Natural killer cell treated with Interleukin-12 subunit alpha and Interleukin-12 subunit beta and Interleukin-15 and Interleukin-18, amount 100 ng/mL, for 72 hours (primary cell): ENCODE data around the gene PIWIL4. TPM values are rescaled to one million over a fixed set of nuclear protein-coding genes. Genes with fewer than 3 reads are reported as not detected.
"Not testable (repeated sequence)": the region's sequence is repeated elsewhere in the genome, so short reads cannot be mapped to it uniquely, and the experiment has no call there.

ENCODE experiments used
- ATAC-seq, 2 donors: fragments of 150-1000 bp; cut with Tn5 transposase in 1 of 2; sonication (Bioruptor Pico), chemical (Tn5 transposase) in 1 of 2; 2 replicates each; pipeline ENCODE4 v1.10.0; 2021
- DNase-seq: peaks from one replicate; pipeline ENCODE4 v3.0.0; 2022; ENCODE audit warnings: low spot score
- H3K27ac Mint-ChIP-seq, 2 donors: 1 replicate in 1 of 2; 2 replicates in 1 of 2; pipeline ENCODE4 v1.8.0; 2022; ENCODE audit warnings: mixed read lengths in 2 of 2, mild to moderate bottlenecking in 1 of 2, moderate library complexity in 1 of 2
- H3K27me3 Mint-ChIP-seq, 2 donors: 1 replicate in 1 of 2; 2 replicates in 1 of 2; pipeline ENCODE4 v1.8.0; 2022; ENCODE audit warnings: mixed read lengths in 2 of 2
- H3K36me3 Mint-ChIP-seq: one replicate; pipeline ENCODE4 v1.8.0; 2022; ENCODE audit warnings: mixed read lengths
- H3K4me1 Mint-ChIP-seq, 2 donors: 1 replicate in 1 of 2; 2 replicates in 1 of 2; pipeline ENCODE4 v1.8.0; 2022; ENCODE audit warnings: low read depth in 2 of 2, mixed read lengths in 2 of 2, mild to moderate bottlenecking in 1 of 2
- H3K4me3 Mint-ChIP-seq: one replicate; pipeline ENCODE4 v1.8.0; 2022; ENCODE audit warnings: mixed read lengths
- H3K9me3 Mint-ChIP-seq: 2 replicates; pipeline ENCODE4 v1.8.0; 2022; ENCODE audit warnings: mixed read lengths
- total RNA-seq, 2 donors: library from RNA; stranded (reverse); gene quantifications; one replicate each; pipeline ENCODE4 v1.2.3, GENCODE V29; 2022

PIWIL4 gene
- total RNA-seq, 2 donors from 2014 or later, result 0.86 to 1.6 TPM

GRCh38 chr11:94558932-94559331, 8.2 kb upstream of the PIWIL4 start:
- ATAC-seq, result no peak
- Mint-ChIP-seq H3K36me3 (no peaks in the 10 kb centered on the region), H3K9me3 (no peaks in the 10 kb centered on the region), H3K4me1 (peaks cover 0 to 4% of the 10 kb centered on the region in 2 donors), H3K27ac (no peak overlapping the region), H3K4me3 (no peak overlapping the region), H3K27me3 (no peaks in the 10 kb centered on the region)
- no peak for DNase-seq

- no peaks in the 10 kb centered on the region for H3K9me3 Mint-ChIP-seq
- H3K4me1 Mint-ChIP-seq, result peaks cover 0 to 4% of the 10 kb centered on the region in 2 donors
- ATAC-seq, result no peak
- H3K27me3 Mint-ChIP-seq, result no peaks in the 10 kb centered on the region
- no peaks in the 10 kb centered on the region for H3K36me3 Mint-ChIP-seq
- DNase-seq, result no peak
- H3K27ac Mint-ChIP-seq, result no peak overlapping the region
- no peak overlapping the region for H3K4me3 Mint-ChIP-seq
Observed at GRCh38 chr11:94559361-94559760, 7.8 kb upstream of the PIWIL4 start.

GRCh38 chr11:94560834-94561233, 6.3 kb upstream of the PIWIL4 start:
- Mint-ChIP-seq H3K4me3 (no peak overlapping the region), H3K27me3 (no peaks in the 10 kb centered on the region), H3K36me3 (no peaks in the 10 kb centered on the region), H3K27ac (no peak overlapping the region), H3K4me1 (peaks cover 0 to 4% of the 10 kb centered on the region in 2 donors), H3K9me3 (no peaks in the 10 kb centered on the region)
- DNase-seq (no peak), ATAC-seq (no peak)

GRCh38 chr11:94563176-94563847, 3.9 kb upstream of the PIWIL4 start:
- H3K27me3 Mint-ChIP-seq, result no peaks in the 10 kb centered on the region
- no peak overlapping the region for H3K4me3 Mint-ChIP-seq
- no peaks in the 10 kb centered on the region for H3K4me1 Mint-ChIP-seq
- no peaks in the 10 kb centered on the region for H3K9me3 Mint-ChIP-seq
- H3K36me3 Mint-ChIP-seq, result no peaks in the 10 kb centered on the region
- DNase-seq, result no peak
- ATAC-seq, result no peak
- no peak overlapping the region for H3K27ac Mint-ChIP-seq

GRCh38 chr11:94563848-94564467, 3.2 kb upstream of the PIWIL4 start:
- H3K27me3 Mint-ChIP-seq, result no peaks in the 10 kb centered on the region
- DNase-seq, result no peak
- no peaks in the 10 kb centered on the region for H3K4me1 Mint-ChIP-seq
- no peak overlapping the region for H3K4me3 Mint-ChIP-seq
- no peaks in the 10 kb centered on the region for H3K36me3 Mint-ChIP-seq
- H3K27ac Mint-ChIP-seq, result no peak overlapping the region
- no peaks in the 10 kb centered on the region for H3K9me3 Mint-ChIP-seq
- ATAC-seq, result no peak

GRCh38 chr11:94568200-94568599, 1.0 kb downstream of the PIWIL4 start:
- no peaks in the 10 kb centered on the region for H3K4me1 Mint-ChIP-seq
- DNase-seq (no peak), ATAC-seq (no peak)
- H3K9me3 Mint-ChIP-seq, result no peaks in the 10 kb centered on the region
- no peak overlapping the region for H3K4me3 Mint-ChIP-seq
- no peaks in the 10 kb centered on the region for H3K27me3 Mint-ChIP-seq
- H3K36me3 Mint-ChIP-seq, result no peaks in the 10 kb centered on the region
- no peak overlapping the region for H3K27ac Mint-ChIP-seq

GRCh38 chr11:94568717-94569116, 1.5 kb downstream of the PIWIL4 start:
- no peaks in the 10 kb centered on the region for H3K27me3 Mint-ChIP-seq
- H3K27ac Mint-ChIP-seq, result no peak overlapping the region
- no peaks in the 10 kb centered on the region for H3K9me3 Mint-ChIP-seq
- DNase-seq (no peak), ATAC-seq (no peak)
- no peaks in the 10 kb centered on the region for H3K4me1 Mint-ChIP-seq
- H3K36me3 Mint-ChIP-seq, result no peaks in the 10 kb centered on the region
- no peak overlapping the region for H3K4me3 Mint-ChIP-seq

GRCh38 chr11:94572975-94573374, 5.8 kb downstream of the PIWIL4 start:
- H3K27ac Mint-ChIP-seq, H3K36me3 Mint-ChIP-seq, H3K4me1 Mint-ChIP-seq, H3K27me3 Mint-ChIP-seq, DNase-seq, ATAC-seq, H3K4me3 Mint-ChIP-seq, H3K9me3 Mint-ChIP-seq: not testable (repeated sequence)

GRCh38 chr11:94574193-94574961, 7.2 kb downstream of the PIWIL4 start:
- H3K36me3 Mint-ChIP-seq, result no peaks in the 10 kb centered on the region
- H3K9me3 Mint-ChIP-seq, result no peaks in the 10 kb centered on the region
- no peaks in the 10 kb centered on the region for H3K4me1 Mint-ChIP-seq
- no peak overlapping the region for H3K4me3 Mint-ChIP-seq
- no peak for ATAC-seq
- H3K27ac Mint-ChIP-seq, result no peak overlapping the region
- DNase-seq, result no peak
- H3K27me3 Mint-ChIP-seq, result no peaks in the 10 kb centered on the region

- no peak overlapping the region for H3K27ac Mint-ChIP-seq
- H3K4me3 Mint-ChIP-seq, result no peak overlapping the region
- no peaks in the 10 kb centered on the region for H3K27me3 Mint-ChIP-seq
- no peak for DNase-seq
- H3K4me1 Mint-ChIP-seq, result no peaks in the 10 kb centered on the region
- ATAC-seq, result no peak
- H3K9me3 Mint-ChIP-seq, result no peaks in the 10 kb centered on the region
- H3K36me3 Mint-ChIP-seq, result no peaks in the 10 kb centered on the region
Observed at GRCh38 chr11:94576306-94576705, 9.1 kb downstream of the PIWIL4 start.

GRCh38 chr11:94577841-94578240, 10.7 kb downstream of the PIWIL4 start:
- Mint-ChIP-seq H3K36me3 (no peaks in the 10 kb centered on the region), H3K4me3 (no peak overlapping the region), H3K27me3 (peaks cover 0 to 4% of the 10 kb centered on the region in 2 donors), H3K4me1 (no peaks in the 10 kb centered on the region), H3K9me3 (no peaks in the 10 kb centered on the region), H3K27ac (no peak overlapping the region)
- DNase-seq, result no peak
- no peak for ATAC-seq

GRCh38 chr11:94581926-94582325, 14.8 kb downstream of the PIWIL4 start:
- H3K4me3 Mint-ChIP-seq, result no peak overlapping the region
- H3K9me3 Mint-ChIP-seq, result no peaks in the 10 kb centered on the region
- H3K27me3 Mint-ChIP-seq, result peaks cover 0 to 7% of the 10 kb centered on the region in 2 donors
- ATAC-seq (no peak), DNase-seq (no peak)
- peaks cover 3 to 4% of the 10 kb centered on the region in 2 donors for H3K4me1 Mint-ChIP-seq
- H3K36me3 Mint-ChIP-seq, result no peaks in the 10 kb centered on the region
- no peak overlapping the region for H3K27ac Mint-ChIP-seq

- no peak for DNase-seq
Observed at GRCh38 chr11:94583213-94583865, 16.2 kb downstream of the PIWIL4 start.

More at GRCh38 chr11:94583213-94583865, 16.2 kb downstream of the PIWIL4 start:
- no peak overlapping the region for H3K27ac Mint-ChIP-seq
- H3K4me3 Mint-ChIP-seq, result no peak overlapping the region
- H3K4me1 Mint-ChIP-seq, result peaks cover 3 to 4% of the 10 kb centered on the region in 2 donors
- no peaks in the 10 kb centered on the region for H3K36me3 Mint-ChIP-seq
- ATAC-seq, result no peak
- H3K9me3 Mint-ChIP-seq, result no peaks in the 10 kb centered on the region
- peaks cover 0 to 7% of the 10 kb centered on the region in 2 donors for H3K27me3 Mint-ChIP-seq
